Measurements from ENCODE around the gene C1orf21. TPM values are rescaled to one million over a fixed set of nuclear protein-coding genes. Genes with fewer than 3 reads are reported as not detected.

Gene C1orf21
- total RNA-seq, 1 donor = 1.7 TPM

GRCh38 chr1:184416481-184416880 lies 29.7 kb downstream of the C1orf21 start:
- no peaks in the 10 kb centered on the region for H3K9me3 ChIP-seq (ENCODE audit: low read depth, low read length)
- H3K27me3 ChIP-seq (ENCODE audit: insufficient read depth, low read length) = no peaks in the 10 kb centered on the region
- H3K4me1 ChIP-seq (ENCODE audit: insufficient read depth, low read length) = peaks cover 18% of the 10 kb centered on the region
- H3K4me3 ChIP-seq (ENCODE audit: low read length) = no peak overlapping the region

DNA sequence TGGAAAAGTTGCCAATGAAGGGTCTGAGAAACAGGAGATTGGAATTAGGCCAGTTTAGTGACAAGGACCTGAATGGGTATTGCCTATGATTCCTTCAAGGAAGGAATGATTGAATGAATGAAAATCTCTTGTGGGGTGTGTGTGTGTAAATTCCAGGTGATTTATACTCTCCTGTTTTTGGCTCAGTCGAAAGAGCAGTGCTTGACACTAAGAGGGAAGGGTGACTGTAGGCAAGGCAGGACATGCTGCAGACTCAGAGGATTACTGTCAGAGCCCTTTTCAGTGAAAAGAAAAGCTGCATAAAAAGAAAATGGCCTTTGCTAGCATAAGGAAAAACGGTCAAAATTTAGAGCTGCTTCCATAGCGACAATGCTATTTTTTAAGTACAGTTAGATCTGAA lies 30.1 kb downstream of the C1orf21 start:
- no peaks in the 10 kb centered on the region for H3K27me3 ChIP-seq (ENCODE audit: insufficient read depth, low read length)
- H3K9me3 ChIP-seq (ENCODE audit: low read depth, low read length) = no peaks in the 10 kb centered on the region
- no peak overlapping the region for H3K4me3 ChIP-seq (ENCODE audit: low read length)
- H3K4me1 ChIP-seq (ENCODE audit: insufficient read depth, low read length) = peaks cover 18% of the 10 kb centered on the region

DNA sequence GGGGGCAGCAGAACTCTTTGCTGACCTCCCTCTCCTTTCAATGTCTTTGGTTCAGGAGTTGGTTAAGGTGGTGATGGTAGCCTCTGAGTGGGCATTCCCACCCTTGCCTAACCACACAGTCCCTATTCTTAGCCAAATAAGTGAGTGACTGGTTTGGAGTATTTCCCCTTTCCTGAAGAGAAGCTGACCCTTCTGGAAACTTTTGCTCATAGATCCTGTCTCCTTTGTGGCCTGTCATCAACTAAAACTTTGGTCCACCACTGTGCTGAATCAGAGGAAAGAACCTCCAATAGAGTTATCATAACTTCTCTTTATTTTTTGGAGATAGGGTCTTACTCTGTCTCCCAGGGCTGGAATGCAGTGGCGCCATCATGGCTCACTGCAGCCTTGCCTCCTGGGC lies 31.1 kb downstream of the C1orf21 start:
- no peaks in the 10 kb centered on the region for H3K27me3 ChIP-seq (ENCODE audit: insufficient read depth, low read length)

GRCh38 chr1:184418652-184419349 lies 32.0 kb downstream of the C1orf21 start:
- no peaks in the 10 kb centered on the region for H3K27me3 ChIP-seq (ENCODE audit: insufficient read depth, low read length)
- peaks cover 18% of the 10 kb centered on the region for H3K4me1 ChIP-seq (ENCODE audit: insufficient read depth, low read length)
- no peaks in the 10 kb centered on the region for H3K9me3 ChIP-seq (ENCODE audit: low read depth, low read length)
- no peak overlapping the region for H3K4me3 ChIP-seq (ENCODE audit: low read length)

More for the DNA sequence above, 31.1 kb downstream of the C1orf21 start:
- peaks cover 18% of the 10 kb centered on the region for H3K4me1 ChIP-seq (ENCODE audit: insufficient read depth, low read length)
- no peaks in the 10 kb centered on the region for H3K9me3 ChIP-seq (ENCODE audit: low read depth, low read length)
- no peak overlapping the region for H3K4me3 ChIP-seq (ENCODE audit: low read length)

DNA sequence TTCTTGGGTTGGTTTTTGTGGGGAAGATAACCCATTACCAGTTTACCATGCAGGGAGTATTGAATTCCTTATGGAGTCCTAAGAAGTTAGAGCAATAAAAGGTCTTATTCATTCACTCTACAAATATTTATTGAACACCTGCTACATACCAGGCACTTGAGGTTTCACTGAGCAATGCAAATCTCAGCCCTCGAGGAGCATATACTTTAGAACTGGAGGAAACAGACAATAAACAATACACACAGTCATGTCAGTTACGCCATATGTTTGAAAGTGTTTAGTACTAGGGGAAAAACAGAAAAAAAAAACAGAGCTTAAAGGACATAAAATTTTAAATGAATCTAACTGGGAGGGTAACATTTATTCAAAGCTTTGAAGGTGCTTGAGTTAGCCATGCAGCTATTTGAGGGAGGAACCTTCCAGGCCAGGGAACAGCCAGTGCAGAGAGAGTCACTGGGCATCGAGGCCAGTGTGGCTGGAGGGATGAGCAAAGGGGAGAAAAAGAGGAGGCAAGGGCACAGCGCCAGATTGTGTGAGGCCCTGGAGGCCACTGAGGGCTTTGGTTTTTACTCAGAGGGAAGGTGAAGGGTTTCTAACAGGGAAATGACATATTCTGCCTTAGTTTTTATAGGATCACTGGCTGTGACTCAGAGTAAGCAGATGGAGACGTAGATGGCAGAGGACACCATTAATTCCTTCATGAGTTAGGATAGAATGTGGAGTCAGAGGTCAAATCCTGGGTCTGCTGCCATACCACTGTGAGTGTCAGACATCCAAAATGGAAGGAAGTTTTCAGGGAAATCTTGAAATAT lies 32.7 kb downstream of the C1orf21 start:
- H3K4me1 ChIP-seq (ENCODE audit: insufficient read depth, low read length) = peaks cover 18% of the 10 kb centered on the region
- no peak overlapping the region for H3K4me3 ChIP-seq (ENCODE audit: low read length)
- no peaks in the 10 kb centered on the region for H3K9me3 ChIP-seq (ENCODE audit: low read depth, low read length)
- no peaks in the 10 kb centered on the region for H3K27me3 ChIP-seq (ENCODE audit: insufficient read depth, low read length)

DNA sequence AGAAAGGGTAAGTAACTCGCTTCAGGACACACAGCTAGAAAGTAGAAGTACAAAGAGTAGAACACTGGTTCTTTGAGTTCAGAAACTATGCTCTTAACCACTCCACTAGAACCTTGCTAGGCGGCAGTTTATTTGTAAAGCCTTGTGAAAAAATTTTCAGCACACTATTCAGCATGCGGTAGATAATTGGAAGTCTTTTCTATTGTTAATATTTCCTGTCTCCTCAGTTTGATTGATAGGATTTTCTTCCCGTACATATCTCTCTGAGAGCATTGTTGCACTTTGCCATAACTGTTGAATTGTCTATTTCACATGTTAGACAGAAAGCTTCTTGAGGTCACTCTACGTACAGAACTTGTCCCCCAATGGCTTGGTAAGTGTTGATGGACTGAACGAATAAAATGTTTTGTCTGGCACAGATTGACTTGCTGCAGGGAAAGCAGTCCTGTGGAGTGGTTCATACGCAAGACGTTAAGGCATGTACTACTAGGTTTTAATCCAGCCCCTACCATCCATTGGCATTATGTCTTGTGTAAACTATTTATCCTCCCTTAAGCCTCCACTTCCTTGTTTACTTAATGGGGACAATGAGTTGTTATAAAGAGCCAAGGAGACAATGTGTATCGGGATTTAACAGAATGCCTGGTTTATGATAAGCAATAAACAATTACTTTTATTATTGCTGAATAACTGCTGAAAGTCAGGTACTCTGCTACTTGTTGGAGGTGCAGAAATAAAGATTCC lies 35.8 kb downstream of the C1orf21 start:
- Histone ChIP-seq H3K4me3 (ENCODE audit: low read length) (no peak overlapping the region), H3K27me3 (ENCODE audit: insufficient read depth, low read length) (no peaks in the 10 kb centered on the region), H3K4me1 (ENCODE audit: insufficient read depth, low read length) (peaks cover 15% of the 10 kb centered on the region), H3K9me3 (ENCODE audit: low read depth, low read length) (no peaks in the 10 kb centered on the region)

GRCh38 chr1:184423649-184424048 lies 36.8 kb downstream of the C1orf21 start:
- Histone ChIP-seq H3K9me3 (ENCODE audit: low read depth, low read length) (no peaks in the 10 kb centered on the region), H3K4me3 (ENCODE audit: low read length) (no peak overlapping the region), H3K27me3 (ENCODE audit: insufficient read depth, low read length) (no peaks in the 10 kb centered on the region), H3K4me1 (ENCODE audit: insufficient read depth, low read length) (peaks cover 6% of the 10 kb centered on the region)

GRCh38 chr1:184424157-184424556 lies 37.3 kb downstream of the C1orf21 start:
- H3K9me3 ChIP-seq (ENCODE audit: low read depth, low read length) = no peaks in the 10 kb centered on the region
- peaks cover 2% of the 10 kb centered on the region for H3K4me1 ChIP-seq (ENCODE audit: insufficient read depth, low read length)
- H3K4me3 ChIP-seq (ENCODE audit: low read length) = no peak overlapping the region
- no peaks in the 10 kb centered on the region for H3K27me3 ChIP-seq (ENCODE audit: insufficient read depth, low read length)

GRCh38 chr1:184424945-184425344 lies 38.1 kb downstream of the C1orf21 start:
- H3K9me3 ChIP-seq (ENCODE audit: low read depth, low read length) = no peaks in the 10 kb centered on the region
- no peak overlapping the region for H3K4me3 ChIP-seq (ENCODE audit: low read length)
- no peaks in the 10 kb centered on the region for H3K27me3 ChIP-seq (ENCODE audit: insufficient read depth, low read length)
- no peaks in the 10 kb centered on the region for H3K4me1 ChIP-seq (ENCODE audit: insufficient read depth, low read length)

DNA sequence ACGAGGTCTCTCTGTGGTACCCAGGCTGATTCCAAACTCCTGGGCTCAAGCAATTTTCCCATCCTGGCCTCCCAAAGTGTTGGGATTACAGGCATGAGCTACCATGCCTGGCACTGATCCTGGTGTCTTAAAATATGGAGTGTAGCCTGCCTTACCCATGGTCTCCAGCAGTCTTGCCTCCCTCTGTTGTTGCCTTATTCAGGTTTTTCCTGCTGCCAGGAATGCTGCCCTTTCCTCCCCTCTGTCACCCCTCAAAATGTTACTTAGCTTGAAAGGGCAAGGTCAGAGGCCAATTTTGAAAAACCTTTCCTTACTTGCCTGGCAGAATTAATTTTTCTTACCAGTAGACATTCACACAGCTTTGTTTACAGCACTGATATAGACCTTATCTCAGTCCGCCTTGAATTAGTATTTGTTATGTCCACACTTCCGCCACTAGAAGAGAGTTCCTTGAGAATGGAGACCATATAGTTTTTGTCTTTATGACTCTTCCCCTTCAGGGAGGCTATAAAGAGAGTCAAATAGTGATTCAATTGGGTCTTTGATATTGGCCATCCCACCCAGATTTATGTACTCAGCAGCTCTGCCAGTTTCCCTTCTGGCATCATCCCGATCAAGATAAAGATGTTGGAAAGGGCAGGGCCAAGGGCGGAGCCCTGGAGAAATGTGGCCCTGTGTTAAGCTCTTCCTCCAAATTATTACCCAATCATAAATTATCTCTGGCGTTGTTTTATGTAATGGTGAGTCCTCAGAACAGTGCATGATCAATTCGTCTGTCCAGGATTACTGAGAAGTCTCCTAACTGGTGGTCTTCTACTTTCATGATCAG lies 38.8 kb downstream of the C1orf21 start:
- no peaks in the 10 kb centered on the region for H3K27me3 ChIP-seq (ENCODE audit: insufficient read depth, low read length)
- no peaks in the 10 kb centered on the region for H3K4me1 ChIP-seq (ENCODE audit: insufficient read depth, low read length)
- no peak overlapping the region for H3K4me3 ChIP-seq (ENCODE audit: low read length)
- no peaks in the 10 kb centered on the region for H3K9me3 ChIP-seq (ENCODE audit: low read depth, low read length)

DNA sequence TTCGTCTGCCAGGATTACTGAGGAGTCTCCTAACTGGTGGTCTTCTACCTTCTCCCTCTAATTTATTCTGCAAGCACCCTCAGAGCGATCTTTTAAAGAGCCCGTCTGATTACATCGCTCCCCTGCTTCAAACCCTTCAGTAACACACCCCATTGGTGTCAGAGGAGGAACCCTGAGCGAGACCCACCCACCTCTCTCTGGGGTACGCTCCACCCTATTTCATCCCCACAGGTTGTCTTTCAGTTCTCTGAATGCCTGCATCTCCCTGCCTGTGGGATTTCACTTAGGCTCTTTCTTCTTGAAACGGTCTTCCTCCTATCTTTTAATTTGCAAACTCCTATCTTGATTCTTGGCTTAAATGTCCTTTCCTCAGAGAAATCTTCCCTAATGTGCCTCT lies 39.4 kb downstream of the C1orf21 start:
- no peaks in the 10 kb centered on the region for H3K9me3 ChIP-seq (ENCODE audit: low read depth, low read length)
- H3K4me3 ChIP-seq (ENCODE audit: low read length) = no peak overlapping the region
- H3K27me3 ChIP-seq (ENCODE audit: insufficient read depth, low read length) = no peaks in the 10 kb centered on the region
- no peaks in the 10 kb centered on the region for H3K4me1 ChIP-seq (ENCODE audit: insufficient read depth, low read length)

GRCh38 chr1:184427722-184428121 lies 40.9 kb downstream of the C1orf21 start:
- Histone ChIP-seq H3K27me3 (ENCODE audit: insufficient read depth, low read length) (no peaks in the 10 kb centered on the region), H3K4me1 (ENCODE audit: insufficient read depth, low read length) (no peaks in the 10 kb centered on the region), H3K4me3 (ENCODE audit: low read length) (no peak overlapping the region), H3K9me3 (ENCODE audit: low read depth, low read length) (no peaks in the 10 kb centered on the region)

GRCh38 chr1:184428604-184429003 lies 41.8 kb downstream of the C1orf21 start:
- Histone ChIP-seq H3K4me3 (ENCODE audit: low read length) (no peak overlapping the region), H3K27me3 (ENCODE audit: insufficient read depth, low read length) (no peaks in the 10 kb centered on the region), H3K9me3 (ENCODE audit: low read depth, low read length) (no peaks in the 10 kb centered on the region), H3K4me1 (ENCODE audit: insufficient read depth, low read length) (no peaks in the 10 kb centered on the region)

DNA sequence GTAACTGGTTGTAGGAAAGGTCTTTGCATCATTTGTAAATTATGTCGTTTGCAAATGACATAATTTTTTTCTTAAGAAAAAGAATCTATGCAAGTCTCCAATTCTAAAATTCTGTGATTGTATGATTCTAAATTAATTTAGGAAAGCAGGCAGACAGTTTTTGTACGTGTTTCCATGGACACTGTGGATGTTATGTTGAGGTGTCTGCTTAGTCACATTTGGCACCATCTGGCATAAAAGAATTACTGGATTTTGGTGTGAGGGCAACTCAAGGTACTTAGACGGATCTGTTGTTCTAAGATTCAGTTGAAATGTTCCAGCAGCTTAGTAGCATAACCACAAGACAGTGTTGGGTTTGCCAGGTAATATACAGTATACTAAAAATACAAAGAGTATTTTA lies 42.5 kb downstream of the C1orf21 start:
- H3K4me1 ChIP-seq (ENCODE audit: insufficient read depth, low read length) = no peaks in the 10 kb centered on the region
- H3K9me3 ChIP-seq (ENCODE audit: low read depth, low read length) = no peaks in the 10 kb centered on the region
- no peak overlapping the region for H3K4me3 ChIP-seq (ENCODE audit: low read length)
- H3K27me3 ChIP-seq (ENCODE audit: insufficient read depth, low read length) = no peaks in the 10 kb centered on the region
